ENCODE measurements around the gene HS6ST3.

HS6ST3 gene

DNA sequence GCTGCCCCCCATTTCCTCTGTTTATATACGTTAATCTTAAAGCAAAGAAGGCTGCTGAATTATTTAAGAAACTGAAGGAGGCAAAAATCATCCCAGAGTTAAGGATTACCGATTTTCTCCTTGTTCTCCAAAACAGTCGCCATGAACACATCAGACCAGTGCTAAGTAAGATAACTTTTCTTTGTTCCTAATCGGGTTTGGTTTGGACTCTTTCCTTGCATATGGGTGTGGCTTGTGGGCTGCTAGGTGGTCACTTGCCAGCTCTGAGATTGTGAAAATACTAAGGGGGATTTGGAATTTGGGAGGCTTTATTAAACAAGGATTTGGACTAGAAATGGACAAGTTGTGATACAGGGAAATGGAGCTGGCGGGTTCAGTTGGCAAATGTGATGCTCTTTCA is 692.3 kb downstream of the HS6ST3 start:
- no peaks in the 10 kb centered on the region for H3K36me3 ChIP-seq (ENCODE audit: control insufficient read depth in 2 of 2, insufficient read depth in 2 of 2, low read length in 2 of 2)
- H3K4me3 ChIP-seq (ENCODE audit: low read length in 2 of 2): no peak overlapping the region
- H3K27ac ChIP-seq (ENCODE audit: low read depth in 2 of 2, low read length in 2 of 2): no peak overlapping the region
- no peaks in the 10 kb centered on the region for H3K9me3 ChIP-seq (ENCODE audit: control insufficient read depth in 2 of 2, low read length in 2 of 2)
- no peaks in the 10 kb centered on the region for H3K27me3 ChIP-seq (ENCODE audit: control insufficient read depth in 2 of 2, insufficient read depth in 2 of 2, low read length in 2 of 2)
- no peak overlapping the region for H3K9ac ChIP-seq (ENCODE audit: low read depth in 1 of 2, low read length in 2 of 2)
- no peaks in the 10 kb centered on the region for H3K4me1 ChIP-seq (ENCODE audit: control insufficient read depth in 2 of 2, insufficient read depth in 2 of 2, low read length in 2 of 2)

- Histone ChIP-seq H3K27me3 (ENCODE audit: control insufficient read depth in 2 of 2, insufficient read depth in 2 of 2, low read length in 2 of 2) (no peaks in the 10 kb centered on the region), H3K9me3 (ENCODE audit: control insufficient read depth in 2 of 2, low read length in 2 of 2) (no peaks in the 10 kb centered on the region), H3K4me1 (ENCODE audit: control insufficient read depth in 2 of 2, insufficient read depth in 2 of 2, low read length in 2 of 2) (no peaks in the 10 kb centered on the region), H3K4me3 (ENCODE audit: low read length in 2 of 2) (no peak overlapping the region), H3K27ac (ENCODE audit: low read depth in 2 of 2, low read length in 2 of 2) (no peak overlapping the region), H3K36me3 (ENCODE audit: control insufficient read depth in 2 of 2, insufficient read depth in 2 of 2, low read length in 2 of 2) (no peaks in the 10 kb centered on the region), H3K9ac (ENCODE audit: low read depth in 1 of 2, low read length in 2 of 2) (no peak overlapping the region)
Observed at GRCh38 chr13:96783057-96783456, 693.1 kb downstream of the HS6ST3 start.

- no peak overlapping the region for H3K4me3 ChIP-seq (ENCODE audit: low read length in 2 of 2)
- no peaks in the 10 kb centered on the region for H3K9me3 ChIP-seq (ENCODE audit: control insufficient read depth in 2 of 2, low read length in 2 of 2)
- H3K4me1 ChIP-seq (ENCODE audit: control insufficient read depth in 2 of 2, insufficient read depth in 2 of 2, low read length in 2 of 2): no peaks in the 10 kb centered on the region
- H3K36me3 ChIP-seq (ENCODE audit: control insufficient read depth in 2 of 2, insufficient read depth in 2 of 2, low read length in 2 of 2): no peaks in the 10 kb centered on the region
- no peaks in the 10 kb centered on the region for H3K27me3 ChIP-seq (ENCODE audit: control insufficient read depth in 2 of 2, insufficient read depth in 2 of 2, low read length in 2 of 2)
- no peak overlapping the region for H3K9ac ChIP-seq (ENCODE audit: low read depth in 1 of 2, low read length in 2 of 2)
- H3K27ac ChIP-seq (ENCODE audit: low read depth in 2 of 2, low read length in 2 of 2): no peak overlapping the region
Observed at GRCh38 chr13:96783511-96783910, 693.6 kb downstream of the HS6ST3 start.

DNA sequence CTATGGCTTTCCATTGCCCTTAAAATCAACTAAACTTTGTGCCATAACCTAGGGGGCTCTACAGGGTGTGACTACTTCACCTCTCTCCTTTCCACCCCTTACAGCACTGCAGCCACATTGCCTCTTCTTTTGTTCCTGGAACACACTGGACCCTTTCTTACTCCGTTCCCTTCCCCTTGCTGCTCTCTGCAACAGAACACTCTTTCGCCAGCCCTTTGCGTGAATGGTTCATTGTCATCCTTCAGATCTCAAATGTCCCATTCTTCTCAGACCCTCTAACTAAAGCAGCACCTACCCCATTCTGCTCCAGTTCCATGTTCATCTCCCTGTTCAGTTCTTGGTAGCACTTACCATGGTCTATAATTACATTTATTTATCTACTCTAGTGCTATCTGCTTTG is 696.1 kb downstream of the HS6ST3 start:
- no peak overlapping the region for H3K27ac ChIP-seq (ENCODE audit: low read depth in 2 of 2, low read length in 2 of 2)
- H3K9ac ChIP-seq (ENCODE audit: low read depth in 1 of 2, low read length in 2 of 2): no peak overlapping the region
- H3K4me1 ChIP-seq (ENCODE audit: control insufficient read depth in 2 of 2, insufficient read depth in 2 of 2, low read length in 2 of 2): no peaks in the 10 kb centered on the region
- no peak overlapping the region for H3K4me3 ChIP-seq (ENCODE audit: low read length in 2 of 2)
- H3K27me3 ChIP-seq (ENCODE audit: control insufficient read depth in 2 of 2, insufficient read depth in 2 of 2, low read length in 2 of 2): no peaks in the 10 kb centered on the region
- no peaks in the 10 kb centered on the region for H3K9me3 ChIP-seq (ENCODE audit: control insufficient read depth in 2 of 2, low read length in 2 of 2)
- no peaks in the 10 kb centered on the region for H3K36me3 ChIP-seq (ENCODE audit: control insufficient read depth in 2 of 2, insufficient read depth in 2 of 2, low read length in 2 of 2)

GRCh38 chr13:96792188-96792587 is 702.3 kb downstream of the HS6ST3 start:
- no peak overlapping the region for H3K4me3 ChIP-seq (ENCODE audit: low read length in 2 of 2)
- H3K9ac ChIP-seq (ENCODE audit: low read depth in 1 of 2, low read length in 2 of 2): no peak overlapping the region
- no peaks in the 10 kb centered on the region for H3K9me3 ChIP-seq (ENCODE audit: control insufficient read depth in 2 of 2, low read length in 2 of 2)
- H3K27me3 ChIP-seq (ENCODE audit: control insufficient read depth in 2 of 2, insufficient read depth in 2 of 2, low read length in 2 of 2): no peaks in the 10 kb centered on the region
- H3K27ac ChIP-seq (ENCODE audit: low read depth in 2 of 2, low read length in 2 of 2): no peak overlapping the region
- no peaks in the 10 kb centered on the region for H3K36me3 ChIP-seq (ENCODE audit: control insufficient read depth in 2 of 2, insufficient read depth in 2 of 2, low read length in 2 of 2)
- no peaks in the 10 kb centered on the region for H3K4me1 ChIP-seq (ENCODE audit: control insufficient read depth in 2 of 2, insufficient read depth in 2 of 2, low read length in 2 of 2)

GRCh38 chr13:96792736-96793403 is 703.0 kb downstream of the HS6ST3 start:
- no peaks in the 10 kb centered on the region for H3K27me3 ChIP-seq (ENCODE audit: control insufficient read depth in 2 of 2, insufficient read depth in 2 of 2, low read length in 2 of 2)
- H3K4me3 ChIP-seq (ENCODE audit: low read length in 2 of 2): no peak overlapping the region
- no peaks in the 10 kb centered on the region for H3K4me1 ChIP-seq (ENCODE audit: control insufficient read depth in 2 of 2, insufficient read depth in 2 of 2, low read length in 2 of 2)
- no peaks in the 10 kb centered on the region for H3K36me3 ChIP-seq (ENCODE audit: control insufficient read depth in 2 of 2, insufficient read depth in 2 of 2, low read length in 2 of 2)
- H3K27ac ChIP-seq (ENCODE audit: low read depth in 2 of 2, low read length in 2 of 2): no peak overlapping the region
- H3K9me3 ChIP-seq (ENCODE audit: control insufficient read depth in 2 of 2, low read length in 2 of 2): no peaks in the 10 kb centered on the region
- H3K9ac ChIP-seq (ENCODE audit: low read depth in 1 of 2, low read length in 2 of 2): no peak overlapping the region

GRCh38 chr13:96793404-96793755 is 703.5 kb downstream of the HS6ST3 start:
- H3K4me3 ChIP-seq (ENCODE audit: low read length in 2 of 2): no peak overlapping the region
- H3K27ac ChIP-seq (ENCODE audit: low read depth in 2 of 2, low read length in 2 of 2): no peak overlapping the region
- no peaks in the 10 kb centered on the region for H3K36me3 ChIP-seq (ENCODE audit: control insufficient read depth in 2 of 2, insufficient read depth in 2 of 2, low read length in 2 of 2)
- no peaks in the 10 kb centered on the region for H3K4me1 ChIP-seq (ENCODE audit: control insufficient read depth in 2 of 2, insufficient read depth in 2 of 2, low read length in 2 of 2)
- no peaks in the 10 kb centered on the region for H3K9me3 ChIP-seq (ENCODE audit: control insufficient read depth in 2 of 2, low read length in 2 of 2)
- H3K27me3 ChIP-seq (ENCODE audit: control insufficient read depth in 2 of 2, insufficient read depth in 2 of 2, low read length in 2 of 2): no peaks in the 10 kb centered on the region
- H3K9ac ChIP-seq (ENCODE audit: low read depth in 1 of 2, low read length in 2 of 2): no peak overlapping the region

DNA sequence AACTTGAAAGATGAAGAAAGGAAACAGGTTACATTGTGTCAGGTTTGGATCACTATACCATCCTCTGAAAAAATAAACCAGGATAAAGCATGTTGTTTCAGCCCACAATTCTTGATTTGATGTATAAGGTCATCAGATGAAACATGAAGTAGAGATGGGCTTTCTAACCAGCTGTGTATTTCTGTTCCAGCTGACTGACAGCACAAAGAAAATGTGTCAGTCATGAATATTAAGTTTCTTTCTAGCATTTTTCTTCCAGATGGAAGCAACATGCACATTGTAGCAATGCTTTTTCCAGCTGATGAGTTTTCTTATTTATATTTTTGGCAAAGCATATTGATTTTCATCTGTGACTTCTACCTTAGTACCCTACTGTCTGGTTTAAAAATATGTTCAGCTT is 704.8 kb downstream of the HS6ST3 start:
- Histone ChIP-seq H3K9me3 (ENCODE audit: control insufficient read depth in 2 of 2, low read length in 2 of 2) (no peaks in the 10 kb centered on the region), H3K27ac (ENCODE audit: low read depth in 2 of 2, low read length in 2 of 2) (no peak overlapping the region), H3K9ac (ENCODE audit: low read depth in 1 of 2, low read length in 2 of 2) (no peak overlapping the region), H3K27me3 (ENCODE audit: control insufficient read depth in 2 of 2, insufficient read depth in 2 of 2, low read length in 2 of 2) (no peaks in the 10 kb centered on the region), H3K4me1 (ENCODE audit: control insufficient read depth in 2 of 2, insufficient read depth in 2 of 2, low read length in 2 of 2) (no peaks in the 10 kb centered on the region), H3K4me3 (ENCODE audit: low read length in 2 of 2) (no peak overlapping the region), H3K36me3 (ENCODE audit: control insufficient read depth in 2 of 2, insufficient read depth in 2 of 2, low read length in 2 of 2) (no peaks in the 10 kb centered on the region)

DNA sequence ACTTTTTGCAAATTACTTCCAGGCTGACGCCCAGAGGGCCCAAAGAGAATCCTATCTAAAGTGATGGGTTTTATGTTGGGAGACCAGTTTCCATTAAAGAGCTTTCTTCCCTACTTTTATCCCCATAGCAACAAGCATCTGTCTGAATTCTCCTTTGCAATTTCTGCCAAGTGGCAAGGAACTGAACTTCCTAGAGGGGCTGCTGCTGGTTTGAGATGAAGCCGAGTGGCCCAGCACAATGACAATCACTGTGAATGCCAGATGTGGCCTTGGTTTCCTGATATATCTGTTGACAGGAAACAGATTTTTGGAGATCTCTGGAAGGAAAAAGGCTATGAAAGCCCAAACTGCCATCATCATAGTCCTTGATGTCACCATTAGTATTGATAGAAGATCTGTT is 705.8 kb downstream of the HS6ST3 start:
- no peaks in the 10 kb centered on the region for H3K4me1 ChIP-seq (ENCODE audit: control insufficient read depth in 2 of 2, insufficient read depth in 2 of 2, low read length in 2 of 2)
- H3K9ac ChIP-seq (ENCODE audit: low read depth in 1 of 2, low read length in 2 of 2): no peak overlapping the region
- no peaks in the 10 kb centered on the region for H3K27me3 ChIP-seq (ENCODE audit: control insufficient read depth in 2 of 2, insufficient read depth in 2 of 2, low read length in 2 of 2)
- no peaks in the 10 kb centered on the region for H3K36me3 ChIP-seq (ENCODE audit: control insufficient read depth in 2 of 2, insufficient read depth in 2 of 2, low read length in 2 of 2)
- no peaks in the 10 kb centered on the region for H3K9me3 ChIP-seq (ENCODE audit: control insufficient read depth in 2 of 2, low read length in 2 of 2)
- H3K4me3 ChIP-seq (ENCODE audit: low read length in 2 of 2): no peak overlapping the region
- H3K27ac ChIP-seq (ENCODE audit: low read depth in 2 of 2, low read length in 2 of 2): no peak overlapping the region

DNA sequence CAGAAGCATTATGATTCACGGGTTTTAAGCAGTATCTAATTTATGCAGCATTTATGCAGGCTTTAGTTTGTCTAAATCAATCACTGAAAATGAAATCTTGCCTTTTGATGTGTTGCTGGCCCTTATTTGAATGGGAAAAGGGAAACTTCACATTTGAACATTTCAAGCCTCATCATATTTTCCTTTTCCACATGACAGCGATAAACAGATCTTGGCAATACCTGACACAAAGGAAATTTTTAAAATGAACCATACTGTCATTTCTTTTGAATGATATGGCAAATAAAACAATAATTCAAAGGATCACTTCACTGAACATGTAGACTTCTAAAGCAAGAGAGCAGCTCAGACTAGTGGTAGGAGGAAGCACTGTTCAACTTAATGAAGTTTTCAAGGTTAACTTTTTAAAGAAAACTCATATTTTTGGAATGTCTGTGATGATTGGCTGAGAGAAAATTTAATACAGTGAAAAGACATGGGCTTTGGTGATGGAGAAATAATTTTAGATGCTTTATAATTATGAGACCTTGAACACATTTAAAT is 706.3 kb downstream of the HS6ST3 start:
- H3K27me3 ChIP-seq (ENCODE audit: control insufficient read depth in 2 of 2, insufficient read depth in 2 of 2, low read length in 2 of 2): no peaks in the 10 kb centered on the region
- no peak overlapping the region for H3K27ac ChIP-seq (ENCODE audit: low read depth in 2 of 2, low read length in 2 of 2)

DNA sequence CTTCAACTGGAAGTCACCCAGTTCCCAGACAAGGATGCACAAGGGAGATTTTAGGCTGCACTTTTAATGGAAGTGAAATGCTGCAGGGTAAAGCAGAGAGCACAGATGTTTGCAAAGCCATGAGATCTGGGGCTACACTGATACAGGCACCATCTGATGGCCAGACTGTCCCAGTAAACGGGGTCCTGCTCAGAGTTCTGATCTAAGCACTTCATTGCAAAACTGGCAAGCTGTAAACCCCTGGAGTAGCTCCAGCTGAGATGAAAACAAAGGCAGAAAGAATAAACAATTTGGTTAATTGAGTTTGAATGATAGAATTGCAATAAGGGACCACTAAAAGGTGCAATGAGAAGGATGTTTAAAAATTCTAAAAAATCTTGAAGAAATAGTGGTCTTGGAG is 707.2 kb downstream of the HS6ST3 start:
- Histone ChIP-seq H3K4me1 (ENCODE audit: control insufficient read depth in 2 of 2, insufficient read depth in 2 of 2, low read length in 2 of 2) (no peaks in the 10 kb centered on the region), H3K27me3 (ENCODE audit: control insufficient read depth in 2 of 2, insufficient read depth in 2 of 2, low read length in 2 of 2) (no peaks in the 10 kb centered on the region), H3K9me3 (ENCODE audit: control insufficient read depth in 2 of 2, low read length in 2 of 2) (no peaks in the 10 kb centered on the region), H3K36me3 (ENCODE audit: control insufficient read depth in 2 of 2, insufficient read depth in 2 of 2, low read length in 2 of 2) (no peaks in the 10 kb centered on the region), H3K9ac (ENCODE audit: low read depth in 1 of 2, low read length in 2 of 2) (no peak overlapping the region), H3K4me3 (ENCODE audit: low read length in 2 of 2) (no peak overlapping the region), H3K27ac (ENCODE audit: low read depth in 2 of 2, low read length in 2 of 2) (no peak overlapping the region)

More for the DNA sequence above, 706.3 kb downstream of the HS6ST3 start:
- Histone ChIP-seq H3K4me1 (ENCODE audit: control insufficient read depth in 2 of 2, insufficient read depth in 2 of 2, low read length in 2 of 2) (no peaks in the 10 kb centered on the region), H3K36me3 (ENCODE audit: control insufficient read depth in 2 of 2, insufficient read depth in 2 of 2, low read length in 2 of 2) (no peaks in the 10 kb centered on the region), H3K9ac (ENCODE audit: low read depth in 1 of 2, low read length in 2 of 2) (no peak overlapping the region), H3K4me3 (ENCODE audit: low read length in 2 of 2) (no peak overlapping the region), H3K9me3 (ENCODE audit: control insufficient read depth in 2 of 2, low read length in 2 of 2) (no peaks in the 10 kb centered on the region)
